Measurements from ENCODE around the gene FILIP1L.

- no peak for TF ChIP-seq CTCF (IDR thresholded peaks at IDR 0.05)
- no peak for TF ChIP-seq EP300 (IDR thresholded peaks at IDR 0.05)
Measured at GRCh38 chr3:99974989-99975388, 139.3 kb downstream of the FILIP1L start.
